Activated naive CD4-positive, alpha-beta T cell treated with anti-CD3 and anti-CD28 coated beads, Interleukin-2, amount 50 U/mL, for 16 hours (primary cell): Measurements from ENCODE around the gene C19orf33.

ENCODE experiments used
- DNase-seq: peaks from one replicate; pipeline ENCODE4 v3.0.0-alpha.2; 2020

Gene C19orf33

DNA sequence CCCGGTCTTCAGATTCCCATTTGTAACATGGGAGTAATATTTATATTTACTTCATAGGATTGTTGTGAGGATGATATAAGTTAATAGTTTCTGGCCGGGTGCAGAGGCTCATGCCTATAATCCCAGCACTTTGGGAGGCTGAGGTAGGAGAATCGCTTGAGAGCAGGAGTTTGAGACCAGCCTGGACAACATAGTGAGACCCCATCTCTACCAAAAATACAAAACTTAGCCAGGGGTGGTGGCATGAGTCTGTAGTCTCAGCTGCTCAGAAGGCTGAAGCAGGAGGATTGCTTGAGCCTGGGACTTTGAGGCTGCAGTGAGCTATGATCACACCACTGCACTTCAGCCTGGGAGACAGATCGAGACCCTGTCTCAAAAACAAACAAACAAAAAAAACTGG lies 42.8 kb downstream of the C19orf33 start:
- DNase-seq = no peak

GRCh38 chr19:38350883-38351282 lies 46.8 kb downstream of the C19orf33 start:
- no peak for DNase-seq

DNA sequence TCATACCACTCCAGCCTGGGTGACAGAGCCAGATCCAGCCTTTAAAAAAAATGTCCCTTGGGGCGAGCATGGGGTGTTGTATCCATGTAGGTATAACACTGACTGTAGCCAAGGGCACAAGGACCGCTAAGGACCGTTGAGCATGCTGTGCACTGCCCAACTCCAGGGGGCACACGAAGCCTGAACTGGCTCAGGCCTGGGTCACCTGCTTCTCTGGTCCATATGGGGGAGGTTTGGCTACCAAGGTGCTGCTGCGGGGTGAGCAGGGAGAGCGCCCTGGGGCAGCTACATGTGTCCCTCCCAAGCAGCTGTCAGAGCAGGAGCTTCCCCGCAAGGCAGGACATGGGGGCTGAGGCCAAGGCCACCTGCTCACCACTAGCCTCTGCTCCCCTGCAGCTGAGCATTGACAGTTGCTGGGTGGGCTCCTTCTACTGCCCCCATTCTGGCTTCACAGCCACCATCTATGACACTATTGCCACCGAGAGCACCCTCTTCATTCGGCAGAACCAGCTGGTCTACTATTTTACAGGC lies 47.9 kb downstream of the C19orf33 start:
- no peak for DNase-seq

DNA sequence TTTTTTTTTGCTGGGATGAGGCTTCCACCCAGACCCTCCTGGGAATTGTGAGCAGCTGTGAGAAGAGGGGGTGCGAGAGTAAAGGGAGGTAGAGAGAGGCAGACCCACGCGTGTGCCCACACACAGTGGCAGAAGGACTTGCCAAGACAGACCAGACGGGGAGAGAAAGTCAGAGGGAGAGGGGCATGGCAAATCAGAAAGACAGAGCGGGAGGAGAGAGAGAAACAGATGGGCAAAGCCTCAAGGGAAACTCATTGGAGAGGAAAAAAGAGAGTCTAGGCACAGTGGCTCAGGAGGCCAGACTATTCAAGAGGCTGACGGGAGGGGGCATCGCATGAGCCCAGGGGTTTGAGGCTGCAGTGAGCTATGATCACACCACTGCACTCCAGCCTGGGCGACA lies 48.6 kb downstream of the C19orf33 start:
- no peak for DNase-seq
